A673 (cell line): ENCODE measurements around the gene SLC25A21.

ENCODE experiments used
- CTCF ChIP-seq: fragments of 300-800, 200-600 bp; sonication (generic); conservative IDR thresholded peaks from 2 replicates; pipeline ENCODE4 v1.5.1; 2017; ENCODE audit warnings: low read depth, mild to moderate bottlenecking, antibody characterized with exemption, low read length, moderate library complexity, mixed read lengths
- EZH2 ChIP-seq: fragments of 200-600 bp; sonication (generic); IDR thresholded peaks from 2 replicates; pipeline ENCODE4 v1.6.1; 2017; ENCODE audit warnings: borderline replicate concordance, low read depth, mild to moderate bottlenecking, mixed read lengths, antibody characterized with exemption, low read length; ENCODE audit not compliant: poor library complexity, severe bottlenecking

- TF ChIP-seq EZH2 (no peak), CTCF (no peak)
Measured at GRCh38 chr14:36701132-36701531, 471.3 kb downstream of the SLC25A21 start.
